IMR-90 (cell line): ENCODE results near the gene TRAPPC5.

Experiments
- CEBPB ChIP-seq: IDR thresholded peaks from 2 replicates; pipeline ENCODE4 v1.6.1; 2012; ENCODE audit warnings: low read depth, low read length, improper control_type of control experiment
- CTCF ChIP-seq: conservative IDR thresholded peaks from 2 replicates; pipeline ENCODE4 v1.5.1; 2012; ENCODE audit warnings: mild to moderate bottlenecking, low read depth, low read length, improper control_type of control experiment
- NFE2L2 ChIP-seq: fragments of 150-350 bp; IDR thresholded peaks from 2 replicates; pipeline ENCODE4 v1.6.1; 2016; ENCODE audit warnings: low read depth, mild to moderate bottlenecking, low read length
- RAD21 ChIP-seq: IDR thresholded peaks from 2 replicates; pipeline ENCODE4 v1.6.1; 2012; ENCODE audit warnings: low read length, improper control_type of control experiment

- TF ChIP-seq CTCF = no peak
- no peak for TF ChIP-seq NFE2L2
- no peak for TF ChIP-seq CEBPB
- no peak for TF ChIP-seq RAD21
Observed at GRCh38 chr19:7737215-7737614, 56.6 kb downstream of the TRAPPC5 start.
